NCI-H128 (cell line): ENCODE results near the gene ORC5.
"Not testable (repeated sequence)": the region's sequence is repeated elsewhere in the genome, so short reads cannot be mapped to it uniquely, and the experiment has no call there.

ENCODE experiments used
- DNase-seq: peaks from one replicate; lab custom pipeline; 2025; ENCODE audit not compliant: unreplicated experiment; lab: John Stamatoyannopoulos, UW

Gene ORC5

GRCh38 chr7:104192434-104192833, 15.4 kb downstream of the ORC5 start:
- DNase-seq, result no peak

DNA sequence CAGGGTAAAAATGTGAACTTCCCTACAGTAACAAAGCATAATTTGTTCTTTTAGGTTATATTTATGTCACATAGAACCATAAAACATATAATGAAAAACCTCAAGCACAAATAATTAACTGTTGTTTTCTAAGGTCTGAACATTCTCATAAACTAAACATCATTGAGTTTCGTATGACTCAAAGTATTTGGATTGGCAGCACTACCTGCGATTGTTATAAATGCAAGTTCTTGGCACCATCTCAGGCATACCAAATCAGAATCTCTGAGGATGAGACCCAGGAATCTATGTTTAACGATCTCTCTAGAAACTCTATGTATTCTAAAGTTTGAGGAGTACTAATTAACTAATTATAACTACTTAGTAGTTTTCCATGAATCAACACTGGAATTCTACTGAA, 22.5 kb downstream of the ORC5 start:
- no peak for DNase-seq

- no peak for DNase-seq
These were observed 28.6 kb downstream of the ORC5 start for GRCh38 chr7:104179178-104179577.

DNA sequence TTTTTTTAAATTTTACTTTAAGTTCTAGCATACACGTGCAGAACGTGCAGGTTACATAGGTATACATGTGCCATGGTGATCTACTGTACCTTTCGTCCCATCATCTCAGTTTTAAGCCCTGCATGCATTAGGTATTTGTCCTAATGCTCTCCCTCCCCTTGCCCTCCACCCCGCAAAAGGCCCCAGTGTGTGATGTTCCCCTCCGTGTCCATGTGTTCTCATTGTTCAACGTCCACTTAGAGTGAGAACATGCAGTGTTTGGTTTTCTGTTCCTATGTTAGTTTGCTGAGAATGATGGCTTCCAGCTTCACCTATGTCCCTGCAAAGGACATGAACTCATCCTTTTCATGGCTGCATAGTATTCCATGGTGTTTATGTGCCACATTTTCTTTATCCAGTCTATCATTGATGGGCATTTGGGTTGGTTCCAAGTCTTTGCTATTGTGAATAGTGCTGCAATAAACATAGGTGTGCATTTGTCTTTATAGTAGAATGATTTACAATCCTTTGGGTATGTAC, 30.2 kb downstream of the ORC5 start:
- not testable (repeated sequence) for DNase-seq

DNA sequence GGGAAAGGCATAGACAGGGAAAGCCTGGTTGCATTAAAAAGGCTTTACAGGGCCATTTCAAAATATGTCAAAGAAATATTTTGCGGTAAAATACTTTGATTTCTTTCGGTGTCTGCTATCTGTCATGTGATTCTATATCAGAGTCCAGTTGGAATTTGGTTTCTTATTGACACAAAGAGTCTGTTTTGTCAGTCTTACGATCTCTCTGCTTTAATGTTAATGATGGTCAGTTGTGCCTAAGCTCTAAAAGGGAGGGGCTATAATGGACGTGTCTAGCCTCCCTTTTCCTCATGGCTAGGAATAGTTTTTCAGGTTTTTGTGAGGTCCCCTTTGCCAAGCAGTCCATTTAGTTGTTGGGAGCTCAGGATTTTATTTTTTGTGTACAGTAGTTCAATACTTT, 31.5 kb downstream of the ORC5 start:
- no peak for DNase-seq

DNA sequence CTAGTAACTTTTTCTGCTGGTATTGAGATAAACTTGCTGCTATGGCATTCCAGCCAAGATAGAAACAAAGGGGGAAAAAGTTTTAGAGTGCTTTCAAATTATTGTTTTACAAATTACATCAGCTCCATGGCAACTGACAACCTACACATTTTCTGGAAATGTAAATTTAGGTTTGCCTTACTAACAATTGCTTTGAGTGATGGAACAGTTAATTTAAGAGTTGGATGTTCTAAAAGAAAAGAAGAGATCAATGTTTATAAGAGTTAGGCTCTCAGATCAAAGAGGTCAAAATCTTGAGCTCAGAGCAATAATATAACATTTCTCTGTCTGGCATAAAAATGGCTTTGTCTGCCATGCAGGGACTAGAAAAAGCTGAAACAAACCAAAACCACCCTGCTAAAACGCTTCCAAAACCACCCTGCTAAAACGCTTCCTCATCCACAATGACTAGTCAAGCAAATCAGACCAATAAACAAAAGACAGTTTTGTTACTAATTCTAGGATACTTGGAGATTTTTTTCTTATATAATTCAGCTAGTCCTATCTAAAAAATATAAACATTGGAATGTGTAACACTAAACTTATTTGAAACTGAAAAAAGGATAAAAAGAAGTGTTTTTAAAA, 32.3 kb downstream of the ORC5 start:
- no peak for DNase-seq

DNA sequence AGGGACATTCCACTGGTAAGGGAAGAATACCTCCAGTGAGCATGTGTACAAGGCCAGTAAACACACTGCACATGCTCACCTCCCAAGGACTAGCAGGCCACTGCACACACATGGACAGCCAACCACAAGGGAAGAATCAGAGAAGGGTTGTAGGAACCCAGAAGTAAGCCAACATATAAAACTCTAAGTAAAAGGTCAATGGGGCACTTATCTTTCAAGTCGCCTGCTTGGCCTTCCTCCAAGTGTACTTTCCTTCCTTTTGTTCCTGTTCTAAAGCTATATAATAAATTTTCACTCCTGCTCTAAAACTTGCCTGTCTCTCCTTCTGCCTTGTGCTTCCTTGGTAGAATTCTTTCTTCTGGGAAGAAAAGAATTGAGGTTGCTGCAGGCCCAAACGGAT, 33.0 kb downstream of the ORC5 start:
- DNase-seq, result no peak

GRCh38 chr7:104162081-104162480, 45.7 kb downstream of the ORC5 start:
- DNase-seq, result no peak

- DNase-seq, result no peak
These were observed 46.6 kb downstream of the ORC5 start for GRCh38 chr7:104161244-104161643.

- no peak for DNase-seq
These were observed 47.4 kb downstream of the ORC5 start for GRCh38 chr7:104160375-104160774.

DNA sequence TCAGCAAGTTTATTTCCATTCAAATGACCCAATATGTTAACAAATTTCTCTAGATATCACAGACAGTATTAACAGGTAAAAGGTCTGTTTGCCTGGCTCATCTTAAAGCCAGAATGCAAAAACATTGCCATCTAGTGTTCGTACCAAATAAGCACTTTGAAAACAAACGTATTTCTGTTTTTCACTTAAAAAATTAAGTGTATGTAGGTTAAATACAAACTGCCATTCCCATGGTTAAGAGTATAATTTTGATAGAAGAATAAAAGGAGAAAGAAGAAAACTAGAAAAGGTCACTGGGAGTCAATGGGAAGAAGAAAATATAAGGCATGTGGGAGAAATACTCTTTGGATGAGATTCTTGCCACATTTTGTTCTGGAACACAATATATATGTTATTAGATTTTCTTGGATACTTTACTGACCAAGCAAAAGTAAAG, 51.0 kb downstream of the ORC5 start:
- DNase-seq, result no peak

GRCh38 chr7:104153287-104153686, 54.5 kb downstream of the ORC5 start:
- DNase-seq, result no peak

DNA sequence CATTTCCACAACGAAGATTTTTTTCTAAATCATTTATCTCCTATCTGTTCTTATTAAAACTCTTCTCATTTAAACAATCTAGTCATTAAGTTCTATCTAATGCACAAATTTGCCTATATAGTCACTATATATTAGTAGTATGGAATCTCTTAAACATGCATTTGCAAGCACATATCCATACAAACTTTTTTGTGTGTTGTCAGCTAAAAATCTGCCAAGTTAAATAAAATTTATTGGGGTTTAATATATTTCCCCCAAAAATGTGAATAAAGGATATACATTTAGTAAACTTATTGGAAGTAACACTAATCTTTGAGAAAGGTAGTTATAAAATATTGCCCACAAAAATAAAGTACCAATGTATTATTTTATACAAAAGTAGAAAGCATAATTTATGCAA, 55.3 kb downstream of the ORC5 start:
- DNase-seq, result no peak

- no peak for DNase-seq
These were observed 57.3 kb downstream of the ORC5 start for GRCh38 chr7:104150470-104150869.

- DNase-seq, result no peak
These were observed 58.0 kb downstream of the ORC5 start for GRCh38 chr7:104149822-104150221.

- DNase-seq, result no peak
These were observed 65.7 kb downstream of the ORC5 start for GRCh38 chr7:104142147-104142546.

- no peak for DNase-seq
These were observed 69.8 kb downstream of the ORC5 start for GRCh38 chr7:104137971-104138370.

- DNase-seq, result no peak
These were observed 70.3 kb downstream of the ORC5 start for GRCh38 chr7:104137511-104137910.

GRCh38 chr7:104136981-104137380, 70.8 kb downstream of the ORC5 start:
- no peak for DNase-seq

DNA sequence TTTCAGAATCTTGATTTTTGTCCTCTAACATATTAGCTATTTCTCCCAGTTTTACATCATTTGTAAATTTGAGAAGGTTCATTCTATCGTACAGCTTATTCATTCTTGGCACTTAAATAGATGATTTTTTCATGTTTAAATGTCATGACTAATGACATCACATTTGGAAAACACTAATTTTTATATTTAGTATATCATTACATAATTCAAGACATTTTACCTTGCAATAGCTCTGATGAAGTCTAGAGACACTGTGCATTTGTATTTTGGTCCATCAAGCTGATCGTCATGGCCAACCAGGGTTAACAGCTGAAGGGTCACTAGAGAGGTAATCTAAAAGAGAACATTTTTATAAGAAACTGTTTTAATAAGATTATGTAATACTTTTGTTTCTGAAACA, 71.3 kb downstream of the ORC5 start:
- DNase-seq, result no peak

DNA sequence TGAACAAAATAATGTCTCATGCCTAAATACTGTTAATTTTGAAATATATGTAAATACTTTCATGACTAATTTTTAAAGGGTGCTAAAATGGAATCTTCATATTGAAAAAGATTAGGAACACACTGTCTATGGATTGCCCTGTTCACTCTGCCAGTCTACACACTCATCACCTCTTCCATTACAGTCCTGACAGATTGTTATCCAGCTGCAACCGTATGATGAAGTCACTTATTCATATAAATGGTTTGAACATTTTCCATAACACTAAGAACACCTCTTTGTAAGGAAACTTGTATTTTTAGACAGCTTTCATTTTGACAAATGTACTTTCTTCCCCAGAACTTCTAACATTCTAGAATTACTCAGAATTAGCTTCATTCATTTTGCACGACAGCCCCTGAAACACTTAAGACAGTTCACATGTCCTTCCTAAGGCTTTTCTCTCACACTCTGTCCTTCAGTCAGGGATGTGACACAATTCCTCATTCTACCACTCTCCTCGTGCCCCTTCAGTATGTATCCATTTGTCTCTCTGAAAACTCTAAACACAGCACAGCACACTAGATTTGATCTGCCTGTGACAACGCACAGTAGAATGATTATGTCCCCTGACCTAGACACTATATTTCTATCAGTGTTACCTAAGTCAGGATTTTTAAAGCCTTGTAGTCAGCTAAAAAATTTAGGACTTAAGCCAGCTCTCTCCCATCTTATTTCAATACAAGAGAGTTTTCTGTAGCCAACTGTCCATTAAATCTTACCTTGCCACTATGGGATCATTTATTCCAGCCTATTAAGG, 71.9 kb downstream of the ORC5 start:
- DNase-seq, result no peak

DNA sequence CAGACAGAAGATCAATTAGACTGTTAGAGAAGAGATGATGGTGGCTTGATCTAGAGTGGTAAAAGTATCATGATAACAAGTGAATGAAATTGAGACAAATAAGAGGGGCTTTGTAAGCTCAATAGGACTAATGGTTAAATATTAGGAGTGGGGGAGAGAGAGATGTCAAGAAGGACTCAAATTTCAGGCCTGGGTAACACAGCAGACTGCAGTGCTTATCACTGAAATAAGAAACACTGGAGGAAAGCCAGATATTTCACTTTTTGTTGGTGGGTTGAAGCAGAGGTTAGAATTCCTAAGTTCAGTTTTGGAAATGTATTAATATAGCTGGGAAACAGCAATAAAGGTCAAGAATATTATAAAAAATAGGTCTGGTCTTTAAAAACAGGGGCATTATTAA, 74.6 kb downstream of the ORC5 start:
- DNase-seq, result no peak

- DNase-seq, result no peak
These were observed 77.1 kb downstream of the ORC5 start for GRCh38 chr7:104130726-104131125.
